ENCODE data around the gene HTR6.

Gene HTR6

DNA sequence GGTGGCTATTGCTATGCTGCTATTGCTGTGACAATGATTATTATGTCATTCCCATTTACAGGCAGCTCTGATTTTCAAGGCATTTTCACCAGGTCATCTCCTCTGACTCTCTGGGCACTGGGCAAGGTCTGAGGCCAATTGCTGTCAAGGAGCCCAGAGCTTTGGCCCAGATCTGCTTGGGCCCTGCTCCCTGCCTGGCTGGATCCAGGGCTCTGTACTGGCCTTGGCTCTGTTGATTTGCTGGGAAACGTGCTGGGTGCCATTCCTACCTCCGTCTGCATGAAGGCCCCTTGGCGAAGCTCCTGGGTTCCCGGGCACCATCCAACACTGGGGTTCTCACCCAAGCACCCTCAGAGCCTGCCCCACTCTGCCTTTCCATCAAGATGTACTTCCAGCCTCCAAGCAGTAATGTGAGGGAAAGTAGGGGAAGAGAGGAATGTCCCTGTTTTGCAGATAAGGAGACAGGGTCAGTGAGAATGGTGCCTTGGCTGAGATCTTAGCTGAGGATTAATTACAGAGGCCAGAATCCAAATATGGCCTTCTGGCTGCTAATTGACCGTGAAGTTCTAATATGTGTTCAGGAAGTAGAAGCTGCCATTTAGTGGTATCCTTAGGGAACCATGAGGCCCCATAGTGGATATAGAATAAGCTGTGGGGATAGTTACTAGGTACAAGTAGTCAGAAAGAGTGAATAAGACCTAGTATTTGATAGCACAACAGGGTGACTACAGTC, 63.9 kb downstream of the HTR6 start:
- no peak for DNase-seq

DNA sequence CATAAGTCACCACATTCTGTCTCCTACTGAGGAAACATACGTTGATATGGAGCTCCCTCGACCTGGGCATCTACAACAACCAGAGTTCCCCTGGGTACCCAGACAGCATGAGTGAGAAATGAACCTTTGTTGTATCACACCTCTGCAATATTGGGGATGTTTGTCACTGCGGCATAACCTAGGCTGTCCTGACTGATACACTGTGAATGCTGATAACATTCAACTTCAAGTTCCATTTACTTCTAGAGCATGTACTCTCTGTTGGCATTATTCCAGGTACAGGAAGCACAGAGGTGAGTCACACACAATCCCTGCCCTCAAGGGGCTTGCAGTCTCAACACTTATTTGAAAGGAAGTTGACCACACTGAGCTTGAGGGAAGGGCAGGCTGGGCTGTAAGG, 65.6 kb downstream of the HTR6 start:
- DNase-seq = no peak

Data from NCI-H524 (cell line).